Mucosa of stomach (tissue), 1 donor: ENCODE data around the gene CASP9.
"Not testable (repeated sequence)": the region's sequence is repeated elsewhere in the genome, so short reads cannot be mapped to it uniquely, and the experiment has no call there.

Source experiments
- H3K27me3 ChIP-seq: one replicate; pipeline ENCODE4 v1.7.0; 2013; ENCODE audit warnings: mild to moderate bottlenecking, low read length; ENCODE audit not compliant: control insufficient read depth, insufficient read depth
- H3K36me3 ChIP-seq: one replicate; pipeline ENCODE4 v1.7.0; 2013; ENCODE audit warnings: low read length; ENCODE audit not compliant: control insufficient read depth, insufficient read depth
- H3K4me1 ChIP-seq: one replicate; pipeline ENCODE4 v1.7.0; 2013; ENCODE audit warnings: mild to moderate bottlenecking, low read length; ENCODE audit not compliant: control insufficient read depth, insufficient read depth
- H3K4me3 ChIP-seq: one replicate; pipeline ENCODE4 v1.7.0; 2013; ENCODE audit warnings: low read length
- H3K9ac ChIP-seq: one replicate; pipeline ENCODE4 v1.7.0; 2013; ENCODE audit warnings: mild to moderate bottlenecking, low read length, moderate library complexity
- H3K9me3 ChIP-seq: one replicate; pipeline ENCODE4 v1.7.0; 2013; ENCODE audit warnings: mild to moderate bottlenecking, low read length, moderate library complexity; ENCODE audit not compliant: control insufficient read depth
- donor health status: Pancreatic carcinoma.

Gene CASP9

DNA sequence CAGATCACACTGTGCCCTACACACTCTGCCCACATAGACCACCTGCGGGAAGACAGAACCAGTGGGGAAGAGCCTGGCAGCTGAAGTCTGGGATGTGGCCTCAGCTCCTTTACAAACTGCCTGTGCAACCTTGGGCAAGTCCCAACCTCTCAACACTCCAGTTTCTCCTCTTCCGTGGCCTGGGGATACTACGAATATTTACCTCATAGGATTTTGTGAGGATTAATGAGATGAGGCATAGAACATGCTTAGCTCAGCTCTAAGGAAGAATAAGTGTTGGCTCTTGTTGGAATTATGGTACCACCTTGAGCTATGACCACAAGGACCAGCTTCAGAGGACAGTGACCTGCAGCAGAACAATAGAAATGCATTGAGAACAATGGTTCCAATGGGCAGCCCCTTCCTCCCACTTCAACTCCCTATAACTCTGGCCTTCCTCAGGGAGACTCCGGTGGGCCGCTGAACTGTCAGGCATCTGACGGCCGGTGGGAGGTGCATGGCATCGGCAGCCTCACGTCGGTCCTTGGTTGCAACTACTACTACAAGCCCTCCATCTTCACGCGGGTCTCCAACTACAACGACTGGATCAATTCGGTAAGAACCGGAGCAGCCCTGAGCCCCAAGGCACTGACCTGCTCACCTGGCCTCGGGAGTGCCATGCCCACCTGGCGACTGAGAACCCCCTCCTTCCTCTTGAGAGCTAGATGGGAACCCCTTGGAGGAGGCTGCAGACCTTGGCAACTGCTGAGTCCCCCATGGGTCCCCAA, 37.0 kb downstream of the CASP9 start:
- H3K36me3 ChIP-seq, H3K9ac ChIP-seq: not testable (repeated sequence)

GRCh38 chr1:15485636-15486035, 38.4 kb downstream of the CASP9 start:
- H3K27me3 ChIP-seq = no peaks in the 10 kb centered on the region
- no peaks in the 10 kb centered on the region for H3K4me1 ChIP-seq
- no peaks in the 10 kb centered on the region for H3K9me3 ChIP-seq
- no peak overlapping the region for H3K9ac ChIP-seq
- H3K4me3 ChIP-seq = no peak overlapping the region
- no peaks in the 10 kb centered on the region for H3K36me3 ChIP-seq

More for the DNA sequence above, 37.0 kb downstream of the CASP9 start:
- H3K9me3 ChIP-seq, H3K4me1 ChIP-seq, H3K4me3 ChIP-seq, H3K27me3 ChIP-seq: not testable (repeated sequence)

GRCh38 chr1:15484443-15484842, 39.6 kb downstream of the CASP9 start:
- not testable (repeated sequence) for H3K9me3 ChIP-seq, H3K27me3 ChIP-seq, H3K9ac ChIP-seq, H3K4me3 ChIP-seq, H3K4me1 ChIP-seq, H3K36me3 ChIP-seq

DNA sequence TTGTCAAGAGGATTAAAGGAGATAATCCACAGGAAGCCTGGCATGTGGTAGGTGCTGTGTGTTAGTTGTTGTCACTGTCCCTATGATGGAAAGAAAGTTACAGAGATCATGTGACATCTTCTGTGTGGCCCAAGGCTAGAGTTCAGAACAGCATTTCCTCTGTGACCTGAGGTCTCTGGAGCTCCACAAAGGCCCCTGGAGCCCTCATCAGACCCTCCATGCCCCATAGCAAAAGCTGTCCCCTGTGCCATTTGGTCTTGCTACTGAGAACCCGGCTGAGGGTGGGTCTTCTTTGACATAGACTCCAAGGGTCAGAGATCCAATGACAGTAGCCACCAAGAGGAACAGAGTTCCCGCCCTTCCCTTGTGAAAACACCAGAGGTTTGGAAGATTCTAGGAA, 40.0 kb downstream of the CASP9 start:
- Histone ChIP-seq H3K4me1 (no peaks in the 10 kb centered on the region), H3K9me3 (no peaks in the 10 kb centered on the region), H3K4me3 (no peak overlapping the region), H3K27me3 (no peaks in the 10 kb centered on the region), H3K9ac (no peak overlapping the region), H3K36me3 (no peaks in the 10 kb centered on the region)

- not testable (repeated sequence) for H3K9ac ChIP-seq, H3K4me3 ChIP-seq, H3K4me1 ChIP-seq
Measured at GRCh38 chr1:15482983-15483543, 41.0 kb downstream of the CASP9 start.

GRCh38 chr1:15482455-15482854, 41.6 kb downstream of the CASP9 start:
- not testable (repeated sequence) for H3K27me3 ChIP-seq, H3K36me3 ChIP-seq, H3K4me3 ChIP-seq, H3K4me1 ChIP-seq, H3K9me3 ChIP-seq, H3K9ac ChIP-seq

More at GRCh38 chr1:15482983-15483543, 41.0 kb downstream of the CASP9 start:
- not testable (repeated sequence) for H3K27me3 ChIP-seq, H3K9me3 ChIP-seq, H3K36me3 ChIP-seq

DNA sequence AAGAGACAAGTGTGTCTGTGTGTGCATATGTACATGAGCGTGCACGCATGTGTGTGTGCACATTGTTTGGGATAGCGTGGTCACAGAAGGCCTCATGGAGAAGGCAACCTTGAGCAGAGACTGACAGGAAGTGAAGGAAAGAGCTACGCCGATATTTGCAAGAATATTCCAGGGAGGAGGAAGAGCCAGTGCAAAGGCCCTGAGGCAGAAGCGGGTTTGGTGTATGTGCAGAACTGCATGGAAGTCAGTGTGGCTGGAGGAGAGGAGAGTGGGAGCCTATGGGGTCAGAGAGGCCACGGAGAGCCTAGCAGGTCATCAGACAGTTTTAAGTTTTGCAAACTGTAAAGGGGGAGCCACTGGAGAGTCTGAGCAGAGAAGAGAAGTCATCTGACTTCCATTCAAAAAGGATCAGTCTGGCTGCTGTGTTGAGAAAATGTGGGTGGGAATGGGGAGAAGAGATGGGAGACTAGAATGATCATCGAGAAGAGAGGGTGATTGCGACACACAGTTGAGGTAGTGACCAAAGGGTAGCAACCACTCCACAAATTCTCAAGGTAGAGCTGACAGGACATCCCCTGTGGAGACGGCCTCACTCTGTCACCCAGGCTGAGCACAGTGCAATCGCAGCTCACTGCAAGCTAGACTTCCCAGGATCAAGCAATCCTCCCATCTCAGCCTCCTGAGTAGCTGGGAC, 44.2 kb downstream of the CASP9 start:
- H3K9ac ChIP-seq = no peak overlapping the region
- H3K4me1 ChIP-seq = no peaks in the 10 kb centered on the region
- no peaks in the 10 kb centered on the region for H3K36me3 ChIP-seq
- no peaks in the 10 kb centered on the region for H3K9me3 ChIP-seq
- H3K27me3 ChIP-seq = no peaks in the 10 kb centered on the region
- no peak overlapping the region for H3K4me3 ChIP-seq

DNA sequence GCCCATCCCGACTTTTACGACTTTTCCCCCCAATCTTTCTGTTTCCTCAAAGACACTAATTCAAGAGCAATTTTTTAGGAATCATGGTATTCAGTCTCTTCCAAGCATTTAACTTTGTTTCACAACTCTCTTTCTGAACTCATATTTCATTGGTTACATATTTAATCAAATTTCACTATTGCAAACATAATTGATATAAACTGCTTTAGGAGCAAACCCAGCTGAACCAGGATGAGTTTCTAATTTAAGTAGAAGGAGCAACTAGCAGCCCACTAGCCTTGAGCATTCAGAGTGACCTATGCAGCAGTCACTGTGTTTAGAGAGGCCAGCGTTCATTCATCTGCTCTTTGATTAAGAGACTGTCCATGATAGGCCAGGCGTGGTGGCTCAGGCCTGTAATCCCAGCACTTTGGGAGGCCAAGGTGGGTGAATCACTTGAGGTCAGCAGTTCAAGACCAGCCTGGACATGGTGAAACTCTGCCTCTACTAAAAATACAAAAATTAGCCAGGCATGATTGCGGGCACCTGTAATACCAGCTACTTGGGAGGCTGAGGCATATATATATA, 46.3 kb downstream of the CASP9 start:
- Histone ChIP-seq H3K4me3 (no peak overlapping the region), H3K27me3 (no peaks in the 10 kb centered on the region), H3K36me3 (no peaks in the 10 kb centered on the region), H3K9ac (no peak overlapping the region), H3K9me3 (no peaks in the 10 kb centered on the region), H3K4me1 (no peaks in the 10 kb centered on the region)

DNA sequence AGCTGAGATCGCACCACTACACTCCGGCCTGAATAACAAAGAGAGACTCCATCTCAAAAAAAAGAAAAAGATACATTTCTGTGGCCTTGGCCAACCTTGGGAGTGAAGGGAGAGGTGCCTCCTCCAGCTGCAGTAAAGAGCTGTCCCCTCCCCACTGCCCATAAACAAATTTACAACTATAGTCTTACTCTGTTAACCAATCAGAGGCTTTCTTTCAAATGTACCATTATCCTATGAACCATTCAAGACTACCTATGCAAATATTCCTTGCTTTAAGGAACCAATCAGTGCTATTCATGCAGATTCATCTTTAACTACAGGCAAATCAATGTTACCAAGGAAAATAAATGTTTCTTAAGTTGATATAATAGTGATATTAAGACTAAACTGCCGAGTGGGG, 47.1 kb downstream of the CASP9 start:
- Histone ChIP-seq H3K27me3 (no peaks in the 10 kb centered on the region), H3K36me3 (no peaks in the 10 kb centered on the region), H3K4me3 (no peak overlapping the region), H3K9me3 (no peaks in the 10 kb centered on the region), H3K9ac (no peak overlapping the region), H3K4me1 (no peaks in the 10 kb centered on the region)

- Histone ChIP-seq H3K4me3 (no peak within 1 kb of the TSS), H3K4me1 (no peaks in the 10 kb centered on the region), H3K9me3 (no peaks in the 10 kb centered on the region), H3K9ac (no peak within 1 kb of the TSS), H3K27me3 (no peaks in the 10 kb centered on the region), H3K36me3 (no peaks in the 10 kb centered on the region)
Measured at GRCh38 chr1:15475752-15476314, 48.2 kb downstream of the CASP9 start, which contains the start of gene CELA2B. Gene CELA2B (plus strand): TSS chr1:15476104. CDS start chr1:15476126, 22 bp downstream.

DNA sequence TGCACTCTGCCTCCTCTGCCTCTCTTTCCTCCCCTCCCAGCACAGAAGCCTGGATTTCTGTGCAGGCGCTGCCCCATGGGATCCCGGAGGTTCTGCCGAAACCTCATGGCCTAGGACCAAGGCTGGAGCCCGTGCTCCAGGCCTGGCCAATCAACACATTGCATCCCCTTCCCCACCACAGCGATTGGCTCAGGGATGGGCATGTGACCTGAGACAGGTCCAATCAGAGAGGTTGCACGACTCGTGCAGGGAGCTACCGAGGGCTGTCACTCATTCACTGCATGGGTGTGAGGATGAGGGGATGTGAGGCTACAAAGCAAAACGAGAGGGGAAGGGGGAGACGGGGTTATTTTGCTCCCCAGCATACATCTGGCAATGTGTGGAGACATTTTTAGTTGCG, 51.4 kb downstream of the CASP9 start:
- H3K36me3 ChIP-seq = no peaks in the 10 kb centered on the region
- no peaks in the 10 kb centered on the region for H3K9me3 ChIP-seq
- no peaks in the 10 kb centered on the region for H3K4me1 ChIP-seq
- no peaks in the 10 kb centered on the region for H3K27me3 ChIP-seq
- H3K4me3 ChIP-seq = no peak overlapping the region
- no peak overlapping the region for H3K9ac ChIP-seq

DNA sequence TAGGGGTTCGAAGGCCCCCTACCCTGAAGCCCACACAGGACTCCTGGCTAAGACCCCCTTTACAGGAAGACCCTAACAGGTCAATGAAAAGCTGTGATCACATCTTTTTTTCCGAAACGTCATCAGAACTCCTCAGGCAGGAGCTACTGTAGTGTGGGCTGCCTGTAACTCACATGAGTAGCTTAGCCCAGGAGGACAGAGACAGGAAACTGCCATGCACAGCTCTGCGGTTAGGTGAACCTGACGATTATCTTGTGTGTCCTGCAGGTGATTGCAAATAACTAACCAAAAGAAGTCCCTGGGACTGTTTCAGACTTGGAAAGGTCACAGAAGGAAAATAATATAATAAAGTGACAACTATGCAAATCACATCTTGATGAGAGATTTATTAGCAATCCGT, 52.3 kb downstream of the CASP9 start:
- not testable (repeated sequence) for H3K9ac ChIP-seq, H3K4me3 ChIP-seq

More for the DNA sequence above, 52.3 kb downstream of the CASP9 start:
- not testable (repeated sequence) for H3K36me3 ChIP-seq, H3K4me1 ChIP-seq, H3K9me3 ChIP-seq, H3K27me3 ChIP-seq
